ENCODE measurements around the gene ARHGEF19.

- TF ChIP-seq CTCF (IDR thresholded peaks at IDR 0.05; ENCODE audit: low read depth, low read length) (no peak), EZH2phosphoT487 (IDR thresholded peaks at IDR 0.05; ENCODE audit: low read depth) (no peak)
Measured at GRCh38 chr1:16248603-16249516, 36.4 kb upstream of the ARHGEF19 start.

Data from OCI-LY3 (cell line).